OCI-LY3 (cell line): ENCODE results near the gene MBD4.

Experiments
- H2AFZ ChIP-seq: fragments of 200-600, 300-600 bp; shearing (Covaris generic); 2 replicates; pipeline ENCODE4 v1.6.0; 2014; ENCODE audit warnings: antibody characterized with exemption, low read depth, low read length
- H3K27ac ChIP-seq: fragments of 200-600, 300-600 bp; sonication (generic); 2 replicates; pipeline ENCODE4 v1.5.1; 2014; ENCODE audit warnings: mild to moderate bottlenecking, low read length, moderate library complexity, mixed read lengths
- H3K27me3 ChIP-seq: fragments of 200-600, 300-600 bp; sonication (generic); 2 replicates; pipeline ENCODE4 v1.6.1; 2014; ENCODE audit warnings: low read depth, low read length, mixed read lengths
- H3K36me3 ChIP-seq: fragments of 200-600, 300-600 bp; sonication (generic); replicated peaks from 2 replicates; pipeline ENCODE3; 2014; ENCODE audit warnings: low read depth, low read length, mixed read lengths
- H3K4me1 ChIP-seq: fragments of 300-600, 200-600 bp; sonication (generic); 2 replicates; pipeline ENCODE4 v1.6.1; 2014; ENCODE audit warnings: low read length, mixed read lengths
- H3K4me2 ChIP-seq: fragments of 200-600, 300-600 bp; sonication (generic); 2 replicates; pipeline ENCODE4 v1.6.1; 2014; ENCODE audit warnings: low read length, mixed read lengths
- H3K4me3 ChIP-seq: fragments of 300-600, 200-600 bp; sonication (generic); 2 replicates; pipeline ENCODE4 v1.5.1; 2014; ENCODE audit warnings: antibody characterized with exemption, mild to moderate bottlenecking, low read length, moderate library complexity
- H3K79me2 ChIP-seq: fragments of 300-600, 200-600 bp; shearing (Covaris generic); 2 replicates; pipeline ENCODE4 v1.6.1; 2014; ENCODE audit warnings: mild to moderate bottlenecking, low read length, mixed read lengths
- H3K9ac ChIP-seq: fragments of 300-600, 200-600 bp; shearing (Covaris generic); 2 replicates; pipeline ENCODE4 v1.6.0; 2014; ENCODE audit warnings: mild to moderate bottlenecking, low read length, moderate library complexity
- H3K9me3 ChIP-seq: fragments of 200-600, 300-600 bp; shearing (Covaris generic); 2 replicates; pipeline ENCODE4 v1.6.1; 2014; ENCODE audit warnings: low read length, mixed read lengths; ENCODE audit not compliant: insufficient read depth
- H4K20me1 ChIP-seq: fragments of 200-600, 300-600 bp; sonication (generic); 2 replicates; pipeline ENCODE4 v1.6.1; 2016; ENCODE audit warnings: low read length, mixed read lengths; ENCODE audit not compliant: insufficient read depth
- CTCF ChIP-seq: fragments of 200-600, 300-600 bp; sonication (generic); IDR thresholded peaks from 2 replicates; pipeline ENCODE4 v1.5.1; 2014; ENCODE audit warnings: antibody characterized with exemption, low read length, low read depth
- EZH2phosphoT487 ChIP-seq: fragments of 200-600 bp; shearing (Covaris generic); IDR thresholded peaks from 2 replicates; pipeline ENCODE4 v1.6.1; 2018; ENCODE audit warnings: antibody characterized with exemption, mixed run types, low read depth

MBD4 gene

GRCh38 chr3:129441782-129442181 lies 2.0 kb upstream of the MBD4 start:
- Histone ChIP-seq H3K36me3 (peaks cover 11% of the 10 kb centered on the region), H3K4me1 (peaks cover 22% of the 10 kb centered on the region), H2AFZ (no peak overlapping the region), H3K27ac (no peak overlapping the region), H3K4me2 (peak overlapping the region; percentile 97), H4K20me1 (no peaks in the 10 kb centered on the region), H3K27me3 (no peaks in the 10 kb centered on the region), H3K79me2 (peaks cover 31% of the 10 kb centered on the region), H3K9ac (no peak overlapping the region), H3K4me3 (no peak overlapping the region), H3K9me3 (no peaks in the 10 kb centered on the region)
- no peak for TF ChIP-seq EZH2phosphoT487
- TF ChIP-seq CTCF = no peak

- Histone ChIP-seq H3K36me3 (peaks cover 17% of the 10 kb centered on the region), H4K20me1 (no peaks in the 10 kb centered on the region), H3K27ac (peak overlapping the region; percentile 72; the same call in 1 of the 2 replicates), H3K4me3 (peak overlapping the region; percentile 96), H3K27me3 (no peaks in the 10 kb centered on the region), H3K4me2 (peak overlapping the region; percentile 97), H2AFZ (peak overlapping the region; percentile 35; the same call in 1 of the 2 replicates), H3K9ac (peak overlapping the region; percentile 89; the same call in 1 of the 2 replicates), H3K4me1 (peaks cover 27% of the 10 kb centered on the region), H3K79me2 (peaks cover 31% of the 10 kb centered on the region), H3K9me3 (no peaks in the 10 kb centered on the region)
- TF ChIP-seq CTCF (no peak), EZH2phosphoT487 (no peak)
Observed at GRCh38 chr3:129441215-129441614, 1.5 kb upstream of the MBD4 start.

- Histone ChIP-seq H4K20me1 (no peaks in the 10 kb centered on the region), H2AFZ (peak overlapping the region; percentile 35), H3K36me3 (peaks cover 21% of the 10 kb centered on the region), H3K27ac (peak overlapping the region; percentile 72), H3K9me3 (no peaks in the 10 kb centered on the region), H3K4me2 (peak overlapping the region; percentile 97), H3K4me3 (peak overlapping the region; percentile 96), H3K9ac (peak overlapping the region; percentile 89), H3K27me3 (no peaks in the 10 kb centered on the region), H3K4me1 (peaks cover 31% of the 10 kb centered on the region), H3K79me2 (peaks cover 31% of the 10 kb centered on the region)
- TF ChIP-seq CTCF (no peak), EZH2phosphoT487 (no peak)
Observed at GRCh38 chr3:129440618-129441190, 956 bp upstream of the MBD4 start.

GRCh38 chr3:129439226-129439816 lies 427 bp downstream of the MBD4 start:
- TF ChIP-seq CTCF (no peak), EZH2phosphoT487 (no peak)

More at GRCh38 chr3:129439226-129439816, 427 bp downstream of the MBD4 start:
- H3K9me3 ChIP-seq = no peaks in the 10 kb centered on the region
- H3K4me2 ChIP-seq = peak overlapping the region; percentile 70
- peak overlapping the region; percentile 85 for H3K27ac ChIP-seq
- H4K20me1 ChIP-seq = no peaks in the 10 kb centered on the region
- H3K9ac ChIP-seq = peak overlapping the region; percentile 99
- H3K27me3 ChIP-seq = no peaks in the 10 kb centered on the region
- peak overlapping the region; percentile 96 for H3K4me3 ChIP-seq
- peaks cover 42% of the 10 kb centered on the region for H3K4me1 ChIP-seq
- H3K79me2 ChIP-seq = peaks cover 31% of the 10 kb centered on the region
- H3K36me3 ChIP-seq = peaks cover 25% of the 10 kb centered on the region
- H2AFZ ChIP-seq = peak overlapping the region; percentile 87; the same call in 1 of the 2 replicates
